Kidney (tissue), 14 donors: ENCODE measurements around the gene ATF7. TPM values are rescaled to one million over a fixed set of nuclear protein-coding genes. Genes with fewer than 3 reads are reported as not detected.

Experiments used
- DNase-seq, 5 donors: peaks; one replicate each; pipeline ENCODE4 v3.0.0-alpha.2; 2013 to 2020
- FAIRE-seq: peaks from 2 replicates; lab custom pipeline; 2012; peaks lifted over from hg19 to GRCh38; lab: Jason Lieb, UNC
- H3K27ac ChIP-seq, 2 donors: one replicate each; pipeline ENCODE4 v1.7.0; 2013; ENCODE audit warnings: low read depth in 2 of 2, low read length in 2 of 2, inconsistent platforms in 1 of 2
- H3K27me3 ChIP-seq: one replicate; pipeline ENCODE4 v1.7.1; 2013; ENCODE audit warnings: low read length, inconsistent platforms; ENCODE audit not compliant: control insufficient read depth, insufficient read depth
- H3K36me3 ChIP-seq, 3 donors: one replicate each; pipeline versions ENCODE4 v1.7.0 to v1.7.1; 2013; ENCODE audit warnings: low read length in 3 of 3, control low read depth in 1 of 3, inconsistent platforms in 1 of 3; ENCODE audit not compliant: insufficient read depth in 3 of 3, control insufficient read depth in 2 of 3
- H3K4me1 ChIP-seq, 3 donors: one replicate each; pipeline versions ENCODE4 v1.7.0 to v1.7.1; 2013; ENCODE audit warnings: low read length in 3 of 3, inconsistent platforms in 1 of 3, low read depth in 1 of 3; ENCODE audit not compliant: control insufficient read depth in 2 of 3, insufficient read depth in 2 of 3
- H3K4me3 ChIP-seq, 3 donors: one replicate each; pipeline versions ENCODE4 v1.7.0 to v1.8.1; 2013; ENCODE audit warnings: low read length in 3 of 3, control low read depth in 1 of 3, inconsistent platforms in 1 of 3
- H3K9ac ChIP-seq, 3 donors: one replicate each; pipeline versions ENCODE4 v1.7.0 to v1.7.1; 2013; ENCODE audit warnings: low read length in 3 of 3, control low read depth in 1 of 3, inconsistent platforms in 1 of 3
- H3K9me3 ChIP-seq, 3 donors: one replicate each; pipeline versions ENCODE4 v1.7.0 to v1.7.1; 2013; ENCODE audit warnings: low read length in 3 of 3, control low read depth in 1 of 3, inconsistent platforms in 1 of 3; ENCODE audit not compliant: control insufficient read depth in 2 of 3, insufficient read depth in 1 of 3
- CTCF ChIP-seq: IDR thresholded peaks from 3 replicates; pipeline ENCODE4 v1.5.1; 2012; ENCODE audit warnings: mild to moderate bottlenecking, moderate library complexity, borderline replicate concordance; ENCODE audit not compliant: insufficient read depth; ENCODE audit errors: extremely low read depth
- intact Hi-C: fragments of 100-400 bp; cut with DNase I; formaldehyde crosslinking; loops from one replicate; pipeline ENCODE4 v1.11.1; 2022
- polyA plus RNA-seq: library from polyadenylated mRNA; stranded (reverse); fragments of 350-450 nt; fragmentation: Illumina TruSeq; extraction: RNeasy Lipid Tissue Mini Kit (QIAGEN cat#74804); gene quantifications from one replicate; pipeline ENCODE4 v1.2.3, GENCODE V29; 2014; ENCODE audit warnings: low read depth, low replicate concordance; ENCODE audit not compliant: insufficient read depth
- total RNA-seq: library from RNA; stranded (reverse); fragmentation: NEBNext Ultra II Directional; extraction: Animal tissue kit (Norgen Biotek cat#: 25700); gene quantifications from one replicate; pipeline ENCODE4 v1.2.1, GENCODE V29; 2021
- donor health status: control.
- donor health status: control.
- donor health status: control.
- donor health status: control.
- donor health status: control.
- donor health status: DM: yes; HTN: yes; CAD: no.
- donor health status: Normal renal cell carcinoma (clear cell type).

Gene ATF7
- total and polyA plus RNA-seq, 2 donors from 2014 or later: 16.2 to 54.7 TPM

GRCh38 chr12:53543539-53543938 is 82.6 kb downstream of the ATF7 start:
- Histone ChIP-seq H3K9me3 (no peaks in the 10 kb centered on the region), H3K4me1 (peaks cover 0 to 4% (median 0%) of the 10 kb centered on the region in 3 donors), H3K36me3 (peaks cover 3 to 16% (median 8%) of the 10 kb centered on the region in 3 donors), H3K27ac (peak overlapping the region in 1 of 2 donors; percentile 61), H3K9ac (peak overlapping the region in 2 of 3 donors; percentile 47 to 51), H3K27me3 (no peaks in the 10 kb centered on the region), H3K4me3 (no peak overlapping the region)
- FAIRE-seq (no peak), DNase-seq (peak in 4 of 5 donors; percentile 56 to 87 (median 68))
- intact Hi-C loops: no loop called here
- peak; percentile 88 for TF ChIP-seq CTCF

- no peak overlapping the region for H3K4me3 ChIP-seq
- peaks cover 11 to 38% (median 15%) of the 10 kb centered on the region in 3 donors for H3K36me3 ChIP-seq
- DNase-seq (no peak), FAIRE-seq (no peak)
- no peaks in the 10 kb centered on the region for H3K27me3 ChIP-seq
- intact Hi-C loops: no loop called here
- H3K9me3 ChIP-seq: no peaks in the 10 kb centered on the region
- H3K9ac ChIP-seq: no peak overlapping the region
- peaks cover 0 to 4% (median 0%) of the 10 kb centered on the region in 3 donors for H3K4me1 ChIP-seq
- TF ChIP-seq CTCF: no peak
- no peak overlapping the region for H3K27ac ChIP-seq
Observed at GRCh38 chr12:53539526-53539925, 86.7 kb downstream of the ATF7 start.

- no peak overlapping the region for H3K9ac ChIP-seq
- H3K4me1 ChIP-seq: no peaks in the 10 kb centered on the region
- TF ChIP-seq CTCF: no peak
- DNase-seq (no peak), FAIRE-seq (no peak)
- intact Hi-C loops: no loop called here
- no peak overlapping the region for H3K27ac ChIP-seq
- H3K4me3 ChIP-seq: no peak overlapping the region
- no peaks in the 10 kb centered on the region for H3K27me3 ChIP-seq
- H3K9me3 ChIP-seq: no peaks in the 10 kb centered on the region
- peaks cover 13 to 48% (median 23%) of the 10 kb centered on the region in 3 donors for H3K36me3 ChIP-seq
Observed at GRCh38 chr12:53538209-53538689, 87.9 kb downstream of the ATF7 start.

GRCh38 chr12:53536962-53537361 is 89.2 kb downstream of the ATF7 start:
- peaks cover 12 to 56% (median 32%) of the 10 kb centered on the region in 3 donors for H3K36me3 ChIP-seq
- H3K9ac ChIP-seq: no peak overlapping the region
- DNase-seq: no peak
- no peak overlapping the region for H3K4me3 ChIP-seq
- no peak overlapping the region for H3K27ac ChIP-seq
- H3K27me3 ChIP-seq: no peaks in the 10 kb centered on the region
- no peak for TF ChIP-seq CTCF
- no peaks in the 10 kb centered on the region for H3K4me1 ChIP-seq
- FAIRE-seq: no peak
- H3K9me3 ChIP-seq: no peaks in the 10 kb centered on the region
- intact Hi-C loops: no loop called here
